Kidney (tissue), 14 donors: ENCODE results near the gene RABGAP1. TPM values are rescaled to one million over a fixed set of nuclear protein-coding genes. Genes with fewer than 3 reads are reported as not detected.

Source experiments
- DNase-seq, 5 donors: peaks; one replicate each; pipeline ENCODE4 v3.0.0-alpha.2; 2013 to 2020
- FAIRE-seq: peaks from 2 replicates; lab custom pipeline; 2012; peaks lifted over from hg19 to GRCh38; lab: Jason Lieb, UNC
- H3K27ac ChIP-seq, 2 donors: one replicate each; pipeline ENCODE4 v1.7.0; 2013; ENCODE audit warnings: low read depth in 2 of 2, low read length in 2 of 2, inconsistent platforms in 1 of 2
- H3K27me3 ChIP-seq: one replicate; pipeline ENCODE4 v1.7.1; 2013; ENCODE audit warnings: low read length, inconsistent platforms; ENCODE audit not compliant: control insufficient read depth, insufficient read depth
- H3K36me3 ChIP-seq, 3 donors: one replicate each; pipeline versions ENCODE4 v1.7.0 to v1.7.1; 2013; ENCODE audit warnings: low read length in 3 of 3, control low read depth in 1 of 3, inconsistent platforms in 1 of 3; ENCODE audit not compliant: insufficient read depth in 3 of 3, control insufficient read depth in 2 of 3
- H3K4me1 ChIP-seq, 3 donors: one replicate each; pipeline versions ENCODE4 v1.7.0 to v1.7.1; 2013; ENCODE audit warnings: low read length in 3 of 3, inconsistent platforms in 1 of 3, low read depth in 1 of 3; ENCODE audit not compliant: control insufficient read depth in 2 of 3, insufficient read depth in 2 of 3
- H3K4me3 ChIP-seq, 3 donors: one replicate each; pipeline versions ENCODE4 v1.7.0 to v1.8.1; 2013; ENCODE audit warnings: low read length in 3 of 3, control low read depth in 1 of 3, inconsistent platforms in 1 of 3
- H3K9ac ChIP-seq, 3 donors: one replicate each; pipeline versions ENCODE4 v1.7.0 to v1.7.1; 2013; ENCODE audit warnings: low read length in 3 of 3, control low read depth in 1 of 3, inconsistent platforms in 1 of 3
- H3K9me3 ChIP-seq, 3 donors: one replicate each; pipeline versions ENCODE4 v1.7.0 to v1.7.1; 2013; ENCODE audit warnings: low read length in 3 of 3, control low read depth in 1 of 3, inconsistent platforms in 1 of 3; ENCODE audit not compliant: control insufficient read depth in 2 of 3, insufficient read depth in 1 of 3
- intact Hi-C: fragments of 100-400 bp; cut with DNase I; formaldehyde crosslinking; loops from one replicate; pipeline ENCODE4 v1.11.1; 2022
- polyA plus RNA-seq: library from polyadenylated mRNA; stranded (reverse); fragments of 350-450 nt; fragmentation: Illumina TruSeq; extraction: RNeasy Lipid Tissue Mini Kit (QIAGEN cat#74804); gene quantifications from one replicate; pipeline ENCODE4 v1.2.3, GENCODE V29; 2014; ENCODE audit warnings: low read depth, low replicate concordance; ENCODE audit not compliant: insufficient read depth
- total RNA-seq: library from RNA; stranded (reverse); fragmentation: NEBNext Ultra II Directional; extraction: Animal tissue kit (Norgen Biotek cat#: 25700); gene quantifications from one replicate; pipeline ENCODE4 v1.2.1, GENCODE V29; 2021
- TF ChIP-seq, protein P1 (sequence below): IDR thresholded peaks from 3 replicates; pipeline ENCODE4 v1.5.1; 2012; ENCODE audit warnings: mild to moderate bottlenecking, moderate library complexity, borderline replicate concordance; ENCODE audit not compliant: insufficient read depth; ENCODE audit errors: extremely low read depth
- donor health status: control.
- donor health status: control.
- donor health status: control.
- donor health status: control.
- donor health status: control.
- donor health status: DM: yes; HTN: yes; CAD: no.
- donor health status: Normal renal cell carcinoma (clear cell type).

RABGAP1 gene
- total and polyA plus RNA-seq, 2 donors from 2014 or later, result 13.7 to 61.1 TPM

DNA sequence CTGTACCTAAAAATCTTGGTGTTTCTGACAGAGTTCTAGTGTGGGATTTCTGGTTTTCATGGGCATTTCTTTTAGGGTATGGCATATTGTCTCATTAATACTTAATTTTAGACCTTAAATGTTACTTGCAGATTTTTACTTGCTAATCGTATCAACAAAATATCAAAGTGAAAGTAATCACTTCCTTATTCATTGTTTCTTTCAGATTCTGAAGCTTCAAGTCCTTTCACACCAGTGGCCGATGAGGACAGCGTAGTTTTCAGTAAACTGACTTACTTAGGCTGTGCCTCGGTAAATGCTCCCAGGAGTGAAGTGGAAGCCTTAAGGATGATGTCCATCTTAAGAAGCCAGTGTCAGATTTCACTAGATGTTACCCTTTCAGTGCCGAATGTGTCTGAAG, 45.2 kb downstream of the RABGAP1 start:
- DNase-seq, result no peak
- Histone ChIP-seq H3K4me3 (no peak overlapping the region), H3K9ac (no peak overlapping the region), H3K27ac (no peak overlapping the region), H3K36me3 (peaks cover 4 to 13% (median 12%) of the 10 kb centered on the region in 3 donors), H3K9me3 (no peaks in the 10 kb centered on the region), H3K4me1 (no peaks in the 10 kb centered on the region), H3K27me3 (no peaks in the 10 kb centered on the region)
- intact Hi-C loops, result no loop called here
- TF ChIP-seq, protein P1, sequence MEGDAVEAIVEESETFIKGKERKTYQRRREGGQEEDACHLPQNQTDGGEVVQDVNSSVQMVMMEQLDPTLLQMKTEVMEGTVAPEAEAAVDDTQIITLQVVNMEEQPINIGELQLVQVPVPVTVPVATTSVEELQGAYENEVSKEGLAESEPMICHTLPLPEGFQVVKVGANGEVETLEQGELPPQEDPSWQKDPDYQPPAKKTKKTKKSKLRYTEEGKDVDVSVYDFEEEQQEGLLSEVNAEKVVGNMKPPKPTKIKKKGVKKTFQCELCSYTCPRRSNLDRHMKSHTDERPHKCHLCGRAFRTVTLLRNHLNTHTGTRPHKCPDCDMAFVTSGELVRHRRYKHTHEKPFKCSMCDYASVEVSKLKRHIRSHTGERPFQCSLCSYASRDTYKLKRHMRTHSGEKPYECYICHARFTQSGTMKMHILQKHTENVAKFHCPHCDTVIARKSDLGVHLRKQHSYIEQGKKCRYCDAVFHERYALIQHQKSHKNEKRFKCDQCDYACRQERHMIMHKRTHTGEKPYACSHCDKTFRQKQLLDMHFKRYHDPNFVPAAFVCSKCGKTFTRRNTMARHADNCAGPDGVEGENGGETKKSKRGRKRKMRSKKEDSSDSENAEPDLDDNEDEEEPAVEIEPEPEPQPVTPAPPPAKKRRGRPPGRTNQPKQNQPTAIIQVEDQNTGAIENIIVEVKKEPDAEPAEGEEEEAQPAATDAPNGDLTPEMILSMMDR, result no peak
- no peak for FAIRE-seq

- Histone ChIP-seq H3K9me3 (no peaks in the 10 kb centered on the region), H3K4me1 (no peaks in the 10 kb centered on the region), H3K36me3 (peaks cover 4 to 13% (median 12%) of the 10 kb centered on the region in 3 donors), H3K27ac (no peak overlapping the region), H3K9ac (no peak overlapping the region), H3K4me3 (no peak overlapping the region), H3K27me3 (no peaks in the 10 kb centered on the region)
- DNase-seq (no peak), FAIRE-seq (no peak)
- TF ChIP-seq, protein P1, result no peak
- intact Hi-C loops, result no loop called here
Measured at GRCh38 chr9:122988141-122988540, 47.3 kb downstream of the RABGAP1 start.

GRCh38 chr9:122988920-122989621, 48.3 kb downstream of the RABGAP1 start:
- H3K27ac ChIP-seq, result no peak overlapping the region
- DNase-seq (no peak), FAIRE-seq (no peak)
- intact Hi-C loops, result no loop called here
- H3K36me3 ChIP-seq, result peaks cover 4 to 13% (median 12%) of the 10 kb centered on the region in 3 donors
- H3K4me3 ChIP-seq, result no peak overlapping the region
- no peaks in the 10 kb centered on the region for H3K27me3 ChIP-seq
- no peak overlapping the region for H3K9ac ChIP-seq
- H3K4me1 ChIP-seq, result no peaks in the 10 kb centered on the region
- no peaks in the 10 kb centered on the region for H3K9me3 ChIP-seq
- TF ChIP-seq, protein P1, result no peak
